ENCODE measurements around the gene GYG2. TPM values are rescaled to one million over a fixed set of nuclear protein-coding genes. Genes with fewer than 3 reads are reported as not detected.
"Not testable (repeated sequence)": the region's sequence is repeated elsewhere in the genome, so short reads cannot be mapped to it uniquely, and the experiment has no call there.

Gene GYG2
- total RNA-seq, 6 donors from 2014 or later: 0.40 to 3.7 (median 0.98) TPM

DNA sequence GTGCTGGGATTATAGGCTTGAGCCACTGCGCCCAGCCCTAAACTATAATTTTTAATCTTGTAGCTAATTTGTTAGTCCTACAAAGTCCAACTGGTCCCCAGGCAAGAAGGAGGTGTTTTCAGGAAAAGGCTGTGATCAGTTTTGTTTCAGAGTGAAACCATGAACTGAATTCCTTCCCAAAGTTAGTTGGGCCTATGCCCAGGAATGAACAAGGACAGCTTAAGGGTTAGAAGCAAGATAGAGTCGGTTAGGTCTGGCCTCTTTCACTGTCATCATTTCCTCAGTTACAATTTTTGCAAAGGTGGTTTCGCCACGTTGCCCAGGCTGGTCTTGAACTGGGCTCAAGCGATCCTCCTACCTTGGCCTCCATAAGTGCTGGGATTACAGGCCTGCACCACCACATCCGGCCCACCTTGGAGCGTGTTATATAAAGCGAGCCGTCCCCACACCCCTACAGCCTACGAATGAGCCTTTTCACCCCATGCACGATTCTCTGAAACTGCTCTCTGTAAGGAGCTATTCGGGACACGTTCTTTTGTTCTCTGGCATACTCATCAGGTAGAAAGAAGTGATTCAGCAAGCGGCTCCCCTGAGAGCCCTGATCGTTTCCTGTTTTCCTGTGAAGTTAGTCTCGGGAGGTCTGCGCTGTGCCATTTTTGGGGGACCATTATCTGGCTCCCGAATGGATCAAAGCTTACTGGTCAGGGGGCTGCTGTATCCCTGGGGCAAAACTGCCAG is 24.5 kb upstream of the GYG2 start:
- WGBS, 2 donors: 79 to 100% methylated on average over 1 to 15 of the region's 18 CpGs
- not testable (repeated sequence) for H3K9me3 ChIP-seq, H3K4me1 ChIP-seq, H3K4me3 ChIP-seq, H3K27me3 ChIP-seq, H3K27ac ChIP-seq, H3K36me3 ChIP-seq, DNase-seq
- ATAC-seq (ENCODE audit: low FRiP score in 2 of 2): peak in 1 of 2 donors; percentile 28

DNA sequence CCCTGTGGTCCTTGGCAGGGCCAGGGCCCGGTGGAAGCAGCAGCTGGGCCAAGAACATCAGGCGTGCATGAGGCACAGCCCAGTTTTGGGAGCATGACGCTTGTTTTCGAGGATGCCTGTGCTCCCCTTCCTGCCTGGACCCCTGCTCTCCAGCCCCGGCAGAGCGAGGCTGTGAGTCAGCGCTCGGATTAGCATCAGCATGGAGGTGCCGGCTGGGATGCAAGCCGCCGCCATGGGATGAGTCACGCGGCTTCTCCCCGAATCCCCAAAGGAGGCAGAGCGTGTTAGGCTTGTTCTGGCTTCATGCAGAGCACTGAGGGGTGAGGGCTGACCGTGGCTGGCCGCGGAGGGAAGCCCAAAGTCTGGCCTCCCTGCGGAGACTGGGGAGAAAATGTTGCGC is 23.9 kb upstream of the GYG2 start:
- peak in 1 of 2 donors; percentile 92 for ATAC-seq (ENCODE audit: low FRiP score in 2 of 2)
- DNase-seq: peak in 1 of 2 donors; percentile 32
- 87 to 100% methylated on average over 3 to 20 of the region's 20 CpGs for WGBS, 2 donors

DNA sequence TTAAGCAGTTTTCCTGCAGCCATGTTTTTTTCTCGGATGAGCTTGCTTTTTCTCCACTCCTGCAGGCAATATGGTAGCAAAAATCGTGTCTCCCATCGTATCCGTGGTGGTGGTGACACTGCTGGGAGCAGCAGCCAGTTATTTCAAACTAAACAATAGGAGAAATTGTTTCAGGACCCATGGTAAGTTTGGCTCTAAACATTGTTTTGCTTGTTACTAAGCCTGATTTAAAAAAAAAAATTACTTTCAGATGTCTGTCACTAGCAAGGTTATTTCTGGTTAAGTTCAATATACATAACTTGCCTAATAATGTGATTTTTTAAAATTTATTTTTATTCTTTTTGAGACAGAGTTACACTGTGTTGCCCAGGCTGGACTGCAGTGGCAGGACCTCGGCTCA is 17.5 kb upstream of the GYG2 start:
- Histone ChIP-seq H3K27me3 (no peaks in the 10 kb centered on the region), H3K27ac (no peak overlapping the region), H3K36me3 (no peaks in the 10 kb centered on the region), H3K4me1 (peaks cover 0 to 2% (median 0%) of the 10 kb centered on the region in 4 donors), H3K9me3 (no peaks in the 10 kb centered on the region), H3K4me3 (no peak overlapping the region)
- WGBS, 2 donors: 85% methylated on average over 4 to 5 of the region's 5 CpGs
- no peak for TF ChIP-seq POLR2AphosphoS5 (IDR thresholded peaks at IDR 0.05)
- TF ChIP-seq, protein P1, sequence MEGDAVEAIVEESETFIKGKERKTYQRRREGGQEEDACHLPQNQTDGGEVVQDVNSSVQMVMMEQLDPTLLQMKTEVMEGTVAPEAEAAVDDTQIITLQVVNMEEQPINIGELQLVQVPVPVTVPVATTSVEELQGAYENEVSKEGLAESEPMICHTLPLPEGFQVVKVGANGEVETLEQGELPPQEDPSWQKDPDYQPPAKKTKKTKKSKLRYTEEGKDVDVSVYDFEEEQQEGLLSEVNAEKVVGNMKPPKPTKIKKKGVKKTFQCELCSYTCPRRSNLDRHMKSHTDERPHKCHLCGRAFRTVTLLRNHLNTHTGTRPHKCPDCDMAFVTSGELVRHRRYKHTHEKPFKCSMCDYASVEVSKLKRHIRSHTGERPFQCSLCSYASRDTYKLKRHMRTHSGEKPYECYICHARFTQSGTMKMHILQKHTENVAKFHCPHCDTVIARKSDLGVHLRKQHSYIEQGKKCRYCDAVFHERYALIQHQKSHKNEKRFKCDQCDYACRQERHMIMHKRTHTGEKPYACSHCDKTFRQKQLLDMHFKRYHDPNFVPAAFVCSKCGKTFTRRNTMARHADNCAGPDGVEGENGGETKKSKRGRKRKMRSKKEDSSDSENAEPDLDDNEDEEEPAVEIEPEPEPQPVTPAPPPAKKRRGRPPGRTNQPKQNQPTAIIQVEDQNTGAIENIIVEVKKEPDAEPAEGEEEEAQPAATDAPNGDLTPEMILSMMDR (IDR thresholded peaks at IDR 0.05): no peak
- TF ChIP-seq POLR2A (IDR thresholded peaks at IDR 0.05): no peak
- TF ChIP-seq EP300 (IDR thresholded peaks at IDR 0.05): no peak
- ATAC-seq (ENCODE audit: low FRiP score in 2 of 2) (no peak), DNase-seq (no peak)

More for the DNA sequence above, 23.9 kb upstream of the GYG2 start:
- H3K36me3 ChIP-seq, H3K27ac ChIP-seq, H3K27me3 ChIP-seq, H3K9me3 ChIP-seq, H3K4me3 ChIP-seq, H3K4me1 ChIP-seq: not testable (repeated sequence)

DNA sequence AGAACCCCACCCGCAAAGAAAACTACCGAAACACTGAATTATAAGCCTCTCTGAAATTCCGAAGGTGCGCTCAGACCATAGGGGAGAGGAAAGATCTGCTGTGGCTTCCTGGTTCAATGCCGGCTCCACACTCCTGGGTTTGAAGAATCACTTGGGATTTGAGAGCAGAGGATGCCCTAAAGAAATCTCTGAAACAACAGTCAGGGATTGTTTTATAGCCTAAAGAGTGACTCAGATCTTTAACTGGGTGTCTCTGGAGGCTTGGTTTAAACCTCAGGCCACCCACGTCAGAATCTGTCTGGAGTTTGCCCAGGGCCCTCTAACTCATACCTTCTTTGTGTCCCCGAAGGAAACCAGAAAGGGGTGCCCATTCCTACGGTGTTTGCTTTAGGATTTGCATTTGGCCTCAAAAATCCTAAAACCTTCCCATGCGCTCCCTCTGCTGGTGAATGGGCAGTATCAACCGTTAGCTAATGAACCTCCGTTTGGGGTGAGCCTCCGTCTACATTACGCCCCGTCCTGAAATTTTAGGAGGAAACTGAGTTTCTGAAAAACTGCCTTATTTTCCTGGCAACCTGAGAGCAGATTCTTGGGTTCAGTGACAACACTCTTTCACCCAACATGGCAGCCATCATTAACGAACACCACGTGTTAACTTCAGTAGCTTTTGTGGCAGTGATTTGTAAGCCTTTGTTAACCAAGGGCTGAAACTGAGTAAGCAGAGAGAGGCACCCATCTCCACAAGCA is 16.4 kb upstream of the GYG2 start:
- 26 to 35% methylated on average over 13 to 16 of the region's 16 CpGs for WGBS, 2 donors
- not testable (repeated sequence) for H3K36me3 ChIP-seq, H3K4me3 ChIP-seq, H3K27me3 ChIP-seq, H3K9me3 ChIP-seq, H3K27ac ChIP-seq, DNase-seq, H3K4me1 ChIP-seq
- peak; percentile 68 to 71 for ATAC-seq (ENCODE audit: low FRiP score in 2 of 2)
- TF ChIP-seq, protein P1 (IDR thresholded peaks at IDR 0.05): peak; percentile 37 to 77 (median 60)

DNA sequence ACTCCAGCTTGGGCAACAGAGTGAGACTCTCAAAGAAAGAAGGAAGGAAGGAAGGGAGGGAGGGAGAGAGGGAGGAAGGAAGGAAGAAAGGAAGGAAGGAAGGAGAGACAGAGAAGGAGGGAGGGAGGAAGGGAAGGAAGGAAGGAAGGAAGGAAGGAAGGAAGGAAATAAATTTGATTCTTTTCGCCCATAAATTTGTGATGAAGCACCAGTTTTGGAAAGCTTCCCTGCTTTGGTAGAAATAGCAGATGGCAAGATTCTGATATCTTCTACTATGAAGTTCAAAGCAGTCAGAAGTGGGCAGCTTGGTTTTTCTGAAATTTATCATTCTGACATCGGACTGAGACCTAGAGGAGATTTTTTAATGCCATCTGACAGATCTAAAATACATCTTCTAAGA is 11.7 kb upstream of the GYG2 start:
- H3K4me3 ChIP-seq: no peak overlapping the region
- DNase-seq (no peak), ATAC-seq (ENCODE audit: low FRiP score in 2 of 2) (no peak)
- peaks cover 0 to 2% (median 0%) of the 10 kb centered on the region in 4 donors for H3K4me1 ChIP-seq
- 59 to 79% methylated on average over 2 of the region's 2 CpGs for WGBS, 2 donors
- H3K36me3 ChIP-seq: no peaks in the 10 kb centered on the region
- H3K27ac ChIP-seq: no peak overlapping the region
- H3K27me3 ChIP-seq: no peaks in the 10 kb centered on the region
- no peaks in the 10 kb centered on the region for H3K9me3 ChIP-seq
- no peak for TF ChIP-seq EP300 (IDR thresholded peaks at IDR 0.05)
- TF ChIP-seq POLR2AphosphoS5 (IDR thresholded peaks at IDR 0.05): no peak
- TF ChIP-seq, protein P1 (IDR thresholded peaks at IDR 0.05): no peak
- TF ChIP-seq POLR2A (IDR thresholded peaks at IDR 0.05): no peak
